DND-41 (cell line): ENCODE results near the gene RMND1.

Experiments used
- ATAC-seq: fragments of 200-7000 bp; cut with Tn5 transposase; 3 replicates; pipeline ENCODE4 v1.9.1; 2021; ENCODE audit warnings: low read depth; ENCODE audit not compliant: insufficient read depth
- DNase-seq: peaks from one replicate; pipeline ENCODE4 v3.0.0-alpha.2; 2020
- H2AFZ ChIP-seq: 2 replicates; pipeline ENCODE4 v1.6.0; 2012; ENCODE audit warnings: low read depth, low read length
- H3K27ac ChIP-seq: 2 replicates; pipeline ENCODE4 v1.5.1; 2012; ENCODE audit warnings: low read length, inconsistent platforms
- H3K27me3 ChIP-seq: fragments of 200-600 bp; sonication (generic); 2 replicates; pipeline ENCODE4 v1.6.0; 2012; ENCODE audit warnings: low read length, mild to moderate bottlenecking, inconsistent platforms; ENCODE audit not compliant: insufficient read depth, poor library complexity
- H3K36me3 ChIP-seq: 2 replicates; pipeline ENCODE4 v1.5.1; 2012; ENCODE audit warnings: low read length, inconsistent platforms; ENCODE audit not compliant: insufficient read depth
- H3K4me1 ChIP-seq: 2 replicates; pipeline ENCODE4 v1.5.1; 2012; ENCODE audit warnings: mild to moderate bottlenecking, low read length; ENCODE audit not compliant: insufficient read depth
- H3K4me2 ChIP-seq: 2 replicates; pipeline ENCODE4 v1.6.0; 2012; ENCODE audit warnings: mild to moderate bottlenecking, moderate library complexity, low read length, inconsistent platforms; ENCODE audit not compliant: insufficient read depth
- H3K4me3 ChIP-seq, 2 experiments: fragments of 200-600 bp in 1 of 2; shearing (Covaris generic) in 1 of 2; 2 replicates each; pipeline ENCODE4 v1.5.1; 2012 to 2016; ENCODE audit warnings: inconsistent platforms in 2 of 2, low read length in 2 of 2, mild to moderate bottlenecking in 2 of 2, low read depth in 1 of 2, moderate library complexity in 1 of 2
- H3K79me2 ChIP-seq: 2 replicates; pipeline ENCODE4 v1.6.0; 2012; ENCODE audit warnings: low read length, inconsistent platforms; ENCODE audit not compliant: insufficient read depth
- H3K9ac ChIP-seq: 2 replicates; pipeline ENCODE4 v1.6.0; 2012; ENCODE audit warnings: low read depth, mild to moderate bottlenecking, inconsistent platforms, low read length, moderate library complexity
- H3K9me3 ChIP-seq: 2 replicates; pipeline ENCODE4 v1.5.1; 2012; ENCODE audit warnings: low read length, moderate library complexity, mild to moderate bottlenecking, inconsistent platforms; ENCODE audit not compliant: insufficient read depth, severe bottlenecking
- H4K20me1 ChIP-seq: 2 replicates; pipeline ENCODE4 v1.6.0; 2012; ENCODE audit warnings: low read length; ENCODE audit not compliant: insufficient read depth
- CTCF ChIP-seq: IDR thresholded peaks from 2 replicates; pipeline ENCODE4 v1.5.1; 2012; ENCODE audit warnings: borderline replicate concordance, low read length, moderate library complexity, mild to moderate bottlenecking; ENCODE audit not compliant: poor library complexity, severe bottlenecking; ENCODE audit errors: extremely low read depth
- EZH2 ChIP-seq: IDR thresholded peaks from 3 replicates; pipeline ENCODE4 v1.6.1; 2012; ENCODE audit warnings: borderline replicate concordance, low read depth, mild to moderate bottlenecking, moderate library complexity, low read length, inconsistent platforms; ENCODE audit not compliant: severe bottlenecking

RMND1 gene

GRCh38 chr6:151488226-151488625 lies 36.3 kb upstream of the RMND1 start:
- no peaks in the 10 kb centered on the region for H3K4me1 ChIP-seq
- H3K9ac ChIP-seq: no peak overlapping the region
- H3K27me3 ChIP-seq: no peaks in the 10 kb centered on the region
- H4K20me1 ChIP-seq: no peaks in the 10 kb centered on the region
- DNase-seq (no peak), ATAC-seq (no peak)
- no peaks in the 10 kb centered on the region for H3K36me3 ChIP-seq
- TF ChIP-seq EZH2 (no peak), CTCF (no peak)
- H3K27ac ChIP-seq: no peak overlapping the region
- no peak overlapping the region for H3K4me2 ChIP-seq
- H3K79me2 ChIP-seq: no peaks in the 10 kb centered on the region
- H2AFZ ChIP-seq: no peak overlapping the region
- no peaks in the 10 kb centered on the region for H3K9me3 ChIP-seq
- no peak overlapping the region for H3K4me3 ChIP-seq

GRCh38 chr6:151483994-151484393 lies 32.1 kb upstream of the RMND1 start:
- Histone ChIP-seq H3K27me3 (no peaks in the 10 kb centered on the region), H3K4me3 (no peak overlapping the region), H3K4me1 (no peaks in the 10 kb centered on the region), H2AFZ (no peak overlapping the region), H3K9ac (no peak overlapping the region), H3K9me3 (no peaks in the 10 kb centered on the region), H4K20me1 (no peaks in the 10 kb centered on the region), H3K36me3 (no peaks in the 10 kb centered on the region), H3K4me2 (no peak overlapping the region), H3K27ac (no peak overlapping the region), H3K79me2 (no peaks in the 10 kb centered on the region)
- TF ChIP-seq EZH2 (no peak), CTCF (no peak)
- DNase-seq (no peak), ATAC-seq (no peak)

- no peaks in the 10 kb centered on the region for H3K27me3 ChIP-seq
- no peaks in the 10 kb centered on the region for H3K9me3 ChIP-seq
- ATAC-seq (no peak), DNase-seq (no peak)
- H3K79me2 ChIP-seq: no peaks in the 10 kb centered on the region
- no peak overlapping the region for H2AFZ ChIP-seq
- H3K9ac ChIP-seq: no peak overlapping the region
- H3K36me3 ChIP-seq: no peaks in the 10 kb centered on the region
- H3K4me1 ChIP-seq: no peaks in the 10 kb centered on the region
- H3K4me3 ChIP-seq: no peak overlapping the region
- H3K27ac ChIP-seq: no peak overlapping the region
- H3K4me2 ChIP-seq: no peak overlapping the region
- no peak for TF ChIP-seq CTCF
- TF ChIP-seq EZH2: no peak
- no peaks in the 10 kb centered on the region for H4K20me1 ChIP-seq
These were observed 30.4 kb upstream of the RMND1 start for GRCh38 chr6:151482290-151482689.

- no peak overlapping the region for H2AFZ ChIP-seq
These were observed 29.9 kb upstream of the RMND1 start for GRCh38 chr6:151481786-151482185.

More at GRCh38 chr6:151481786-151482185, 29.9 kb upstream of the RMND1 start:
- Histone ChIP-seq H3K4me2 (no peak overlapping the region), H3K9me3 (no peaks in the 10 kb centered on the region), H3K79me2 (no peaks in the 10 kb centered on the region), H3K36me3 (no peaks in the 10 kb centered on the region), H3K27me3 (no peaks in the 10 kb centered on the region), H3K9ac (no peak overlapping the region), H4K20me1 (no peaks in the 10 kb centered on the region), H3K27ac (no peak overlapping the region), H3K4me3 (no peak overlapping the region), H3K4me1 (no peaks in the 10 kb centered on the region)
- DNase-seq: no peak
- ATAC-seq: no peak
- TF ChIP-seq EZH2 (no peak), CTCF (no peak)
